Upper lobe of right lung (tissue), 1 donor: ENCODE results near the gene IQGAP1. TPM values are rescaled to one million over a fixed set of nuclear protein-coding genes. Genes with fewer than 3 reads are reported as not detected.
A peak's percentile ranks its signal among the peaks of the same experiment; 100 is the strongest.

Experiments
- ATAC-seq: fragments of 200-7000 bp; cut with Tn5 transposase; one replicate; pipeline ENCODE4 v1.9.1; 2020; ENCODE audit warnings: mild to moderate bottlenecking, moderate library complexity
- DNase-seq: peaks from one replicate; pipeline ENCODE4 v3.0.0-alpha.2; 2020
- H3K27ac ChIP-seq: fragments of 200-600 bp; one replicate; pipeline ENCODE4 v1.8.0; 2022
- H3K27me3 ChIP-seq: fragments of 200-600 bp; one replicate; pipeline ENCODE4 v1.8.0; 2022; ENCODE audit warnings: mild to moderate bottlenecking
- H3K36me3 ChIP-seq: fragments of 200-600 bp; one replicate; pipeline ENCODE4 v1.8.0; 2022
- H3K4me1 ChIP-seq: fragments of 200-600 bp; one replicate; pipeline ENCODE4 v1.8.0; 2022
- H3K4me3 ChIP-seq: fragments of 200-600 bp; one replicate; pipeline ENCODE4 v1.8.0; 2022; ENCODE audit warnings: mild to moderate bottlenecking
- H3K9me3 ChIP-seq: fragments of 200-600 bp; one replicate; pipeline ENCODE4 v1.8.0; 2022
- CTCF ChIP-seq: fragments of 200-600 bp; IDR thresholded peaks from one replicate; pipeline ENCODE4 v1.8.0; 2022; ENCODE audit warnings: antibody characterized with exemption
- intact Hi-C: fragments of 100-400 bp; cut with DNase I; formaldehyde crosslinking; loops from one replicate; pipeline ENCODE4 v1.11.0; 2022
- total RNA-seq: library from RNA; stranded (reverse); fragmentation: NEBNext Ultra II Directional; extraction: Animal tissue kit (Norgen Biotek cat#: 25700); gene quantifications from one replicate; pipeline ENCODE4 v1.2.1, GENCODE V29; 2021
- donor health status: DM: no; HTN: yes; CAD: no; lungs with severe emphysema.

IQGAP1 gene
- total RNA-seq, 1 donor from 2014 or later = 256 TPM

GRCh38 chr15:90489514-90489913 lies 101.5 kb downstream of the IQGAP1 start:
- Histone ChIP-seq H3K36me3 (peaks cover 100% of the 10 kb centered on the region), H3K4me3 (no peak overlapping the region), H3K4me1 (no peaks in the 10 kb centered on the region), H3K27ac (no peak overlapping the region), H3K9me3 (no peaks in the 10 kb centered on the region), H3K27me3 (no peaks in the 10 kb centered on the region)
- no peak for TF ChIP-seq CTCF
- no peak for DNase-seq
- intact Hi-C loops = no loop called here
- ATAC-seq = no peak

- no peak for ATAC-seq
- Histone ChIP-seq H3K27ac (no peak overlapping the region), H3K9me3 (no peaks in the 10 kb centered on the region), H3K36me3 (peaks cover 100% of the 10 kb centered on the region), H3K4me3 (no peak overlapping the region), H3K27me3 (no peaks in the 10 kb centered on the region), H3K4me1 (no peaks in the 10 kb centered on the region)
- no peak for DNase-seq
- no peak for TF ChIP-seq CTCF
- intact Hi-C loops = loop anchor here (10.0 kb wide), 1 partner anchor 55 kb away; no protein-coding TSS in a partner anchor
These were observed 101.9 kb downstream of the IQGAP1 start for GRCh38 chr15:90489944-90490343.

- Histone ChIP-seq H3K27ac (no peak overlapping the region), H3K36me3 (peaks cover 100% of the 10 kb centered on the region), H3K9me3 (no peaks in the 10 kb centered on the region), H3K4me3 (no peak overlapping the region), H3K27me3 (no peaks in the 10 kb centered on the region), H3K4me1 (no peaks in the 10 kb centered on the region)
- no peak for TF ChIP-seq CTCF
- intact Hi-C loops = loop anchor here (10.0 kb wide), 1 partner anchor 51 kb away; no protein-coding TSS in a partner anchor
- ATAC-seq = no peak
- DNase-seq = no peak
These were observed 105.6 kb downstream of the IQGAP1 start for GRCh38 chr15:90493647-90494046.

GRCh38 chr15:90495067-90495466 lies 107.0 kb downstream of the IQGAP1 start:
- no peak overlapping the region for H3K27ac ChIP-seq
- H3K36me3 ChIP-seq = peaks cover 100% of the 10 kb centered on the region
- no peaks in the 10 kb centered on the region for H3K27me3 ChIP-seq
- H3K9me3 ChIP-seq = no peaks in the 10 kb centered on the region
- TF ChIP-seq CTCF = no peak
- intact Hi-C loops = loop anchor here (10.0 kb wide), 1 partner anchor 50 kb away; no protein-coding TSS in a partner anchor
- H3K4me1 ChIP-seq = no peaks in the 10 kb centered on the region
- no peak for DNase-seq
- ATAC-seq = no peak
- no peak overlapping the region for H3K4me3 ChIP-seq

GRCh38 chr15:90496791-90497190 lies 108.7 kb downstream of the IQGAP1 start:
- no peaks in the 10 kb centered on the region for H3K27me3 ChIP-seq
- ATAC-seq (peak; percentile 80), DNase-seq (no peak)
- H3K27ac ChIP-seq = no peak overlapping the region
- no peak for TF ChIP-seq CTCF
- intact Hi-C loops = loop anchor here (10.0 kb wide), 1 partner anchor 48 kb away; no protein-coding TSS in a partner anchor
- no peaks in the 10 kb centered on the region for H3K9me3 ChIP-seq
- no peak overlapping the region for H3K4me3 ChIP-seq
- peaks cover 100% of the 10 kb centered on the region for H3K36me3 ChIP-seq
- no peaks in the 10 kb centered on the region for H3K4me1 ChIP-seq

- intact Hi-C loops = loop anchor here (10.0 kb wide), 1 partner anchor 47 kb away; no protein-coding TSS in a partner anchor
- H3K4me1 ChIP-seq = no peaks in the 10 kb centered on the region
- no peak for DNase-seq
- no peak for TF ChIP-seq CTCF
- H3K9me3 ChIP-seq = no peaks in the 10 kb centered on the region
- ATAC-seq = peak; percentile 20
- no peaks in the 10 kb centered on the region for H3K27me3 ChIP-seq
- no peak overlapping the region for H3K4me3 ChIP-seq
- peaks cover 100% of the 10 kb centered on the region for H3K36me3 ChIP-seq
- no peak overlapping the region for H3K27ac ChIP-seq
These were observed 109.3 kb downstream of the IQGAP1 start for GRCh38 chr15:90497376-90497775.
